ENCODE measurements around the gene TMIGD2.
"Not testable (repeated sequence)": the region's sequence is repeated elsewhere in the genome, so short reads cannot be mapped to it uniquely, and the experiment has no call there.

The TMIGD2 gene

DNA sequence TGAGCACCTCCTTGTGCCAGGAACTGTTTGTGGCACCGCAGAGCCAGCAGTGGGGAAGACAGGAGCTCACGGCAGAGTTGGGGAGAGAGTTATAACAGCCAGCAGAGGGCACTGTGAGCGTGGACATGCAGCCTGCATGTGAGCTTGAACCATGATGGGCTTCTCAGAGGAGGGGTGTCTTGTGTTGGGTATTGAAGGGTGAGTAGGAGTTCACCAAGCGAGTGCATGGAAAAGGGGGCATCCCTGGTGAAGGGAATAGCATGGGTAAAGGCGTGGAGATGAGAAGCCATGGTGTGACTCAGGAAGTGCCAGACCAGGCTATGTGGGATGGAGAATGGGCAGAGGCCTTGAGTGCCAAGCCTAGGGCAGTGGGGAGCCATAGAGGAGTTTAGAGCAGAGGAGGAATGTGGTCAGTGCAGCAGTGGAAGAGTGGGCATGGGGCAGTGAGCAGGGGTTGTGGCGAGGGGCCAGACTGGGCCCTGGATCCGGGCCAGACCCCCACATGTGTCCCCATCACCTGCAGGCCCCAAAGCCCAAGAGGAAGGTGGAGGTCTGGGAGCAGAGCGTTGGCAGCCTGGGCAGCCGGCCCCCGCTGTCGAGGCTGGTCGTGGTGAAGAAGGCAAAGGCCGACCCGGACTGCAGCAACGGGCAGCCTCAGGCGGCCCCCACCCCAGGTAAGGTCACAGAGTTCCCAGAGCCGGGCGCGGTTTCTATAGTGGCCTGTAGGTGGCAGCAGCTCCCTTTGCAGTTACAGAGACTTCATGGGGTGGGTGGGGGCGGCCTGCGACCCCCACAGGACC, 34.9 kb downstream of the TMIGD2 start:
- DNase-seq (ENCODE audit: low read depth, low spot score): peak; percentile 69

DNA sequence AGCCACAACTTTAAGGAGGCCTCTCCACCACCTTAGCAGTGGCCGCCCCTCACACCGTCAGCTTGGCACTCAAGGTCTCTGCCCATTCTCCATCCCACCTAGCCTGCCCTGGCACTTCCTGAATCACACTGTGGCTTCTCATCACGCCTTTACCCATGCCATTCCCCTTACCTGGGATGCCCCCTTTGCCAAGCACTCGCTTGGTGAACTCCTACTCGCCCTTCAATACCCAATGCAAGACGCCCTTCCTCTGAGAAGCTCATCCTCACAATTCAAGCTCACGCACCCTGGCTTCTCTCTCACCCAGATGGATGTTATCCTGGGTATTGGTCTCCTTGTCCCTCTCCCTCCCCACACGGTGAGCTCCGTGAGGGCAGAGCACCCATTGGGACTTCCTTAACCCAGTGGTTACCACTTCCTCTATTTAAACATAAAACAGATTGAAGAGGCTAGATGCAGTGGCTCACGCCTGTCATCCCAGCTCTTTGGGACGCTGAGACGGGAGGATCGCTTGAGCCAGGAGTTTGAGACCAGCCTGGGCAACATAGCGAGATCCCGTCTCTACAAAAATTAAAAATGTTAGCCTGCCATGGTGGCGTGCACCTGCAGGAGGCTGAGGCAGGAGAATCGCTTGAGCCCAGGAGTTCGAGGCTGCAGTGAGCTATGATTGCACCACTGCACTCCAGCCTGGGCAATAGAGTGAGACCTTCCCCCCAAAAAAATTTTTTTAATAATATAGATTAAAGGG, 35.8 kb downstream of the TMIGD2 start:
- DNase-seq (ENCODE audit: low read depth, low spot score): no peak

DNA sequence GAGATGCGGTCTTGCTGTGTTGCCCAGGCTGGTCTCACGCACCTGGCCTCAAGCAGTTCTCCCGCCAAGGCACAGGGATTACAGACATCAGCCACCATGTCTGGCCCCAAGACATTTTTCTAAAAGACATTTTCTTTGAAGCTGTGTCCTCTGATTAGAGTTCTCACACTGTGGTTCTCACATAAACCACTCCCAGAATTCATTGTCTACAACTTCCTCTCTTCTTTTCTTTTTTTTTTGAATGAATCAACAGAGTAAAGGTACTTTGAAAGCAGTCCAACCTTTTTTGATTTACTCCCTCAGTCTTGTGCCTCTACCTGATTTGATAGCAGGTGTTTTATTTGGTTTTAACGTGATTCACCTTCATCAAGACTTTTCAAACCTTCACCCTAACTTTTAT, 37.4 kb downstream of the TMIGD2 start:
- no peak for DNase-seq (ENCODE audit: low read depth, low spot score)

DNA sequence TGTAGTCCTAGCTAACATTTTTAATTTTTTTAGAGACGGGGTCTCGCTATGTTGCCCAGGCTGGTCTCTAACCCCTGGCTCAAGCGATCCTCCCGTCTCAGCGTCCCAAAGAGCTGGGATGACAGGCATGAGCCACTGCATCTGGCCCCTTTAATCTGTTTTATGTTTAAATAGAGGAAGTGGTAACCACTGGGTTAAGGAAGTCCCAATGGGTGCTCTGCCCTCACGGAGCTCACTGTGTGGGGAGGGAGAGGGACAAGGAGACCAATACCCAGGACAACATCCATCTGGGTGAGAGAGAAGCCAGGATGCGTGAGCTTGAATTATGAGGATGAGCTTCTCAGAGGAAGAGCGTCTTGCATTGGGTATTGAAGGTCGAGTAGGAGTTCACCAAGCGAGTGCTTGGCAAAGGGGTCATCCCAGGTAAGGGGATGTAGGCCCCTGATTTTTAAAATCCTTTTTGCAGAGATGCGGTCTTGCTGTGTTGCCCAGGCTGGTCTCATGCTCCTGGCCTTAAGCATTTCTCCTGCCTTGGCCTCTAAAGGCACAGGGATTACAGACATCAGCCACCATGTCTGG, 41.5 kb downstream of the TMIGD2 start:
- no peak for DNase-seq (ENCODE audit: low read depth, low spot score)

DNA sequence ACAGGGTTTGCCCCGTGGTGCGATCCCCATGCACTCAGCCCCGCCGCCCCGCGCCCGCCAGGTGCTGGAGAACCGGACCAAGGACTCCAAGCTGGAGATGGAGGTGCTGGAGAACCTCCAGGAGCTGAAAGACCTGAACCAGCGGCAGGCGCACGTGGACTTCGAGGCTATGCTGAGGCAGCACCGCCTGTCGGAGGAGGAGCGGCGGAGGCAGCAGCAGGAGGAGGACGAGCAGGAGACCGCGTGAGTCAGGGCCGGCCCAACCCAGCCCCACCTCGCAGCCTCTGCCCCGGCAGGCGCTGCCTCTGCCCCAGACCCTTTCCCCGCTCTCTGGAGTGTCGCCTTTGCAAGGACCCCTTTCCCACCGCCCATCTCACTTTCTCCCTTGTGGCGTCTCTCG, 44.0 kb downstream of the TMIGD2 start:
- DNase-seq (ENCODE audit: low read depth, low spot score): no peak

DNA sequence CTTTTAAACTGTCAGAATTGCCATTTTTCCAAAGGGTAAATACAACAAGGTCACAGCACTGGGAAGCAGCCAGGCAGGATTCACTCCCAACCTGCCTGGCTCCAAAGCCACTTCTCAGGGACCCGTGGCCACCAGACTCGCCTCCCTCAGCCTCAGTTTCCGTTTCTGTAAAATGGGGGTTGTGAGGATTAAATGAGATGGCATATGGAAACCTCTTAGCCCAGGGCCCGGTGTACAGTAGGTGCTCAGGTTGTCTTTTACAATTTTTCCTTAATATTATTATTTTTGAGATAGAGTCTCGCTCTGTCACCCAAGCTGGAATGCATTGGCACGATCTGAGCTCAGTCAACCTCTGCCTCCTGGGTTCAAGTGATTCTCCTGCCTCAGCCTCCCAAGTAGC, 45.2 kb downstream of the TMIGD2 start:
- no peak for DNase-seq (ENCODE audit: low read depth, low spot score)

DNA sequence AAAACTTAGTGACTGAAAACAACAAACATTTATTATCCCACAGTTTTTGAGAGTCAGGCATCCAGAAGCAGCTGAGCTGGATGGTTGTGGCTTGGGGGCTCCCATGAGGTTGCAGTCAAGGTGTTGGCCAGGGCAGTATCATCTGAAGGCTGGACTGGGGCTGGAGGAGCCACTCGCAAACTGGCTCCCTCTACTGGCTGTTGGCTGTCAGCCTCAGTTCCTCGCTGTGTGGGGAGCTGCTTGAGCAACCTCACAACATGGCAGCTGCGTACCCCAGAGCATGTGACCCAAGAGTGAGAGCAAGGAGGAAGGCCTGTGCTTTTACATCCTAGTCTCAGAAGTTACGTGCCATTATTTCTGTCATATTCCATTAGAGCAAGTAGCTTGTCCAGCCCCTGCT, 45.6 kb downstream of the TMIGD2 start:
- no peak for DNase-seq (ENCODE audit: low read depth, low spot score)

DNA sequence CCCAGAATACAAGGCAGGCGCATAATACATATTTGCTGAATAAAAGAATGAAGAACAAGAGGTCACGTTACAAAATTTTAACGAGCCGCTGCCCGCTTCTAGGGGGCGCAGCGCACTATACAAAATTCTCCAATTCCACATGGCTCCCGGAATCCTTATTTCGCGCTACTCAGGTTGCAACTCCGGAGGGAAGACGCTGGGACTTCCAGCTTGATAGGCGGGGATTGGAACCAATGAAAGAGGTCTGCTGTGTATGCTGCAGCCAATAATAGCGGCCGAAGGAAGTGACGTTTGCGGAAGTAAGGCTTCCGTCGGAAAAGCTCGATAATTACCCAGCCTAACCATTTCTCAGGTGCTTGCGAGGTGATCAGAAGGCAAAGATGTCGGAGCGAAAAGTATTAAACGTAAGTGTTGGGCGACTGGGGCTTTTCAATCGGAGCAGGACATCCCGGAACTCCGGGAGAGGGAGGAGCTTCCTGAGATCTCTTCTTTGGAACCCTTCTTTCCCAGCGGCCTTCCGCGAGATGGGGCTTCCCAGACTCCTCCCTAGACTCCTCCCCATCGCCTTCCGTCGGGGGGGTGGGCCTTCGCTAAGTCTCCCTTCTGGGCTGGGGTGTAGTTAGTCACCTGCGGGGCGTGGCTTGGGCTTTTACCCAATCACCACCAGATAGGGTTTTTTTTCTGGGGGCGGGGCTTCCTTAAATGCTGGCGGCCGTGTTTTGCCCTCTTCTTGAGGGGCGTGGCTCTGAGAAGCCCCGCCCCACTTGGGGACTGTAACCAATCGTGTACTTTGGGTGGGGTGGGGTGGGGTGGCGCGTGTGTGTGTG, 55.2 kb downstream of the TMIGD2 start, which contains the start of gene YJU2:
Gene YJU2 (plus strand): TSS at position 314 of the 827 bp plus-strand sequence. CDS start 67 bp downstream, at position 381.
- peak; percentile 93 for DNase-seq (ENCODE audit: low read depth, low spot score)

GRCh38 chr19:4245938-4246337, 56.3 kb downstream of the TMIGD2 start:
- DNase-seq (ENCODE audit: low read depth, low spot score): not testable (repeated sequence)
